HepG2 (cell line): ENCODE measurements around the gene TTYH2. TPM values are rescaled to one million over a fixed set of nuclear protein-coding genes. Genes with fewer than 3 reads are reported as not detected.

ENCODE experiments used
- AGO2 ChIP-seq: fragments of 200-400 bp; formaldehyde crosslinking; optimal IDR thresholded peaks from 2 replicates; pipeline ENCODE3; 2017; ENCODE audit warnings: mild to moderate bottlenecking, low read depth, low read length, moderate library complexity
- AKAP8 ChIP-seq: sonication (generic); formaldehyde crosslinking; IDR thresholded peaks from 2 replicates; pipeline ENCODE4 v1.5.1; 2020; ENCODE audit warnings: mild to moderate bottlenecking, missing genetic modification reagents
- CHD2 ChIP-seq: IDR thresholded peaks from 2 replicates; pipeline ENCODE4 v1.6.1; 2011; ENCODE audit warnings: low read depth, low read length, improper control_type of control experiment
- ISL2 ChIP-seq: sonication (generic); formaldehyde crosslinking; IDR thresholded peaks from 2 replicates; pipeline ENCODE4 v1.5.0; 2020; ENCODE audit warnings: missing genetic modification reagents
- KAT7 ChIP-seq: IDR thresholded peaks from 2 replicates; pipeline ENCODE4 v1.6.1; 2018; ENCODE audit warnings: borderline replicate concordance, missing compliant biosample characterization
- KDM1A ChIP-seq: IDR thresholded peaks from 2 replicates; pipeline ENCODE4 v1.6.1; 2016; ENCODE audit warnings: missing compliant biosample characterization
- KLF15 ChIP-seq: sonication (generic); formaldehyde crosslinking; IDR thresholded peaks from 2 replicates; pipeline ENCODE4 v1.8.1; 2023; ENCODE audit warnings: borderline replicate concordance, mild to moderate bottlenecking, inconsistent platforms, missing genetic modification reagents, mixed read lengths
- MEIS2 ChIP-seq: sonication (generic); formaldehyde crosslinking; IDR thresholded peaks from 2 replicates; pipeline ENCODE4 v1.9.0; 2021; ENCODE audit warnings: mild to moderate bottlenecking, missing genetic modification reagents
- PLRG1 ChIP-seq: fragments of 450-650 bp; conservative IDR thresholded peaks from 2 replicates; pipeline ENCODE4 v1.6.1; 2016
- POLR2G ChIP-seq: fragments of 200-400 bp; formaldehyde crosslinking; IDR thresholded peaks from 2 replicates; pipeline ENCODE4 v1.6.1; 2018; ENCODE audit warnings: mild to moderate bottlenecking, low read depth, low read length, moderate library complexity
- RBFOX2 ChIP-seq: fragments of 200-400 bp; formaldehyde crosslinking; IDR thresholded peaks from 2 replicates; pipeline ENCODE4 v1.6.1; 2017; ENCODE audit warnings: low read depth, mild to moderate bottlenecking, low read length
- RCOR2 ChIP-seq: IDR thresholded peaks from 2 replicates; pipeline ENCODE4 v1.6.1; 2016; ENCODE audit warnings: missing biosample characterization, missing genetic modification reagents
- REL ChIP-seq: sonication (generic); formaldehyde crosslinking; conservative IDR thresholded peaks from 2 replicates; pipeline ENCODE4 v1.8.0; 2022; ENCODE audit warnings: mild to moderate bottlenecking, missing genetic modification reagents, moderate library complexity
- ZBTB38 ChIP-seq: sonication (generic); formaldehyde crosslinking; IDR thresholded peaks from 2 replicates; pipeline ENCODE4 v1.5.1; 2020; ENCODE audit warnings: mild to moderate bottlenecking, missing genetic modification reagents
- ZFAT ChIP-seq: sonication (generic); formaldehyde crosslinking; conservative IDR thresholded peaks from 2 replicates; pipeline ENCODE4 v1.8.1; 2023; ENCODE audit warnings: missing genetic modification reagents, inconsistent platforms
- ZNF468 ChIP-seq: sonication (generic); formaldehyde crosslinking; IDR thresholded peaks from 2 replicates; pipeline ENCODE4 v1.8.0; 2022; ENCODE audit warnings: mild to moderate bottlenecking, moderate library complexity, missing genetic modification reagents
- ZNF546 ChIP-seq: sonication (generic); formaldehyde crosslinking; conservative IDR thresholded peaks from 2 replicates; pipeline ENCODE4 v1.8.1; 2023; ENCODE audit warnings: mild to moderate bottlenecking, missing genetic modification reagents
- ZNF605 ChIP-seq: sonication (generic); formaldehyde crosslinking; IDR thresholded peaks from 2 replicates; pipeline ENCODE4 v1.8.0; 2022; ENCODE audit warnings: mild to moderate bottlenecking, missing genetic modification reagents
- ZNF83 ChIP-seq: sonication (generic); formaldehyde crosslinking; IDR thresholded peaks from 2 replicates; pipeline ENCODE4 v1.4.0; 2020; ENCODE audit warnings: missing genetic modification reagents, mild to moderate bottlenecking, borderline replicate concordance
- polyA plus RNA-seq, 8 experiments: library from polyadenylated mRNA; depleted of rRNA in 3 of 8; stranded (reverse) in 7 of 8; unstranded in 1 of 8; fragments of >200 nt; fragmentation: Illumina TruSeq in 4 of 8; extraction: Trizol in 4 of 8; gene quantifications; 2 replicates each; pipeline versions ENCODE4 v1.2.1 to v1.2.3, GENCODE V29; 2011 to 2016; ENCODE audit warnings: low read depth in 4 of 8, missing spikeins in 1 of 8, mixed read lengths in 1 of 8; ENCODE audit not compliant: insufficient read depth in 1 of 8
- total RNA-seq, 5 experiments: library from RNA; depleted of rRNA; stranded (reverse); fragments of >200 nt; fragmentation: Illumina TruSeq; extraction: Trizol; gene quantifications; 2 replicates each; pipeline ENCODE4 v1.2.3, GENCODE V29; 2016; ENCODE audit warnings: low read depth in 1 of 5
- TF ChIP-seq, protein P1 (sequence below): sonication (generic); formaldehyde crosslinking; IDR thresholded peaks from 2 replicates; pipeline ENCODE4 v1.4.0; 2020; ENCODE audit warnings: missing genetic modification reagents
- TF ChIP-seq, protein P2 (sequence below): sonication (generic); formaldehyde crosslinking; IDR thresholded peaks from 2 replicates; pipeline ENCODE4 v1.4.0; 2020; ENCODE audit warnings: missing genetic modification reagents
- TF ChIP-seq, protein P3 (sequence below): sonication (generic); formaldehyde crosslinking; IDR thresholded peaks from 2 replicates; pipeline ENCODE4 v1.5.0; 2020; ENCODE audit warnings: missing genetic modification reagents
- TF ChIP-seq, protein P4 (sequence below): sonication (generic); formaldehyde crosslinking; IDR thresholded peaks from 2 replicates; pipeline ENCODE4 v1.4.0; 2020; ENCODE audit warnings: low read depth, mild to moderate bottlenecking, missing genetic modification reagents
- TF ChIP-seq, protein P5 (sequence below): IDR thresholded peaks from 2 replicates; pipeline ENCODE4 v1.6.1; 2016; ENCODE audit warnings: mild to moderate bottlenecking

Gene TTYH2
- total and polyA plus RNA-seq, 2 of the 13 experiments (the other 11 are each of a cell fraction or from before 2014, with no cell fraction given) = 0.77 to 0.96 TPM

DNA sequence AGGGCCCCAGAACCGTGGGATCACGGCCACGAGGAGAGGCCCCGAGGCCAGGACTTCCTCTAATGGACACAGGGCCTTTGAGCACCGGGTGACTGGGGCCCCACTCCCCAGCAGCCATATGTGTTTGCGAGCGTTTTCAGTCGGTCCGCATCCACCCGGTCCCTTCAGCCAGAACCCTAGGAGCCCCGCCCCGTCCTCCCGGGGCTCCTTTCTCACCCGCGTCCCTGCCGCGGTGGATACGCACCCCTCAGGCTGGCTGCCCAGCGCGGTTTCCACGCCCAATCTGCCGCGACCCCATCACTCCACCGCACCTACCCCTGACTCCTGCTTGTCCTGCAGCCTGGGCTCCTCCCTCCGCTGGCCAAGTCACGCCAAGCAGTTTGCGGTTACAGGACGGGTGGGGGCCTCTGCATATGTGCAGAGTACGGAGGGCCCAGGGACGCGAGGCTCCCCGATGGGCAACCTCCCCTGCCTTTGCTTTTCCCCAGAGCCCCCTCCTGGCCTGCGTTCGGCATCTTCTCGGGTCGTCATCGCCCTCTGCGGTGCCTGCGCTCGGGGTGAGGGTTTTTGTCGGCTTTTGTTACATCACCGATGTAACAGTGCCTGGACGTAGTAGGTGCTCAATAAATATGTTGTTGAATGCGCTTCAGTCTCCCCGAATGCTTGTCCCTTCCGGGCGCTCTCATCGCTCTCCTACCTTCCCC lies 1.0 kb upstream of the TTYH2 start (continued):
- TF ChIP-seq, protein P1, sequence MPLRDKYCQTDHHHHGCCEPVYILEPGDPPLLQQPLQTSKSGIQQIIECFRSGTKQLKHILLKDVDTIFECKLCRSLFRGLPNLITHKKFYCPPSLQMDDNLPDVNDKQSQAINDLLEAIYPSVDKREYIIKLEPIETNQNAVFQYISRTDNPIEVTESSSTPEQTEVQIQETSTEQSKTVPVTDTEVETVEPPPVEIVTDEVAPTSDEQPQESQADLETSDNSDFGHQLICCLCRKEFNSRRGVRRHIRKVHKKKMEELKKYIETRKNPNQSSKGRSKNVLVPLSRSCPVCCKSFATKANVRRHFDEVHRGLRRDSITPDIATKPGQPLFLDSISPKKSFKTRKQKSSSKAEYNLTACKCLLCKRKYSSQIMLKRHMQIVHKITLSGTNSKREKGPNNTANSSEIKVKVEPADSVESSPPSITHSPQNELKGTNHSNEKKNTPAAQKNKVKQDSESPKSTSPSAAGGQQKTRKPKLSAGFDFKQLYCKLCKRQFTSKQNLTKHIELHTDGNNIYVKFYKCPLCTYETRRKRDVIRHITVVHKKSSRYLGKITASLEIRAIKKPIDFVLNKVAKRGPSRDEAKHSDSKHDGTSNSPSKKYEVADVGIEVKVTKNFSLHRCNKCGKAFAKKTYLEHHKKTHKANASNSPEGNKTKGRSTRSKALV (CRISPR knock-in tag) = no peak
- no peak for TF ChIP-seq ZNF546
- TF ChIP-seq ISL2 (CRISPR knock-in tag) = no peak
- TF ChIP-seq KLF15 (CRISPR knock-in tag) = no peak
- TF ChIP-seq ZBTB38 (CRISPR knock-in tag) = 0 out of 2 replicates have a peak, but pooled peaks have one; percentile 13
- TF ChIP-seq ZNF605 = no peak
- TF ChIP-seq KAT7 (CRISPR knock-in tag) = no peak
- TF ChIP-seq AGO2 = peak; percentile 96
- 0 out of 2 replicates have a peak, but pooled peaks have one; percentile 46 for TF ChIP-seq POLR2G
- TF ChIP-seq RBFOX2 = peak; percentile 8; the same call in 1 of the 2 replicates
- 0 out of 2 replicates have a peak, but pooled peaks have one; percentile 14 for TF ChIP-seq AKAP8 (CRISPR knock-in tag)
- TF ChIP-seq ZFAT (CRISPR knock-in tag) = no peak
- no peak for TF ChIP-seq KDM1A (CRISPR knock-in tag)
- no peak for TF ChIP-seq RCOR2
- TF ChIP-seq CHD2 = no peak
- TF ChIP-seq, protein P2, sequence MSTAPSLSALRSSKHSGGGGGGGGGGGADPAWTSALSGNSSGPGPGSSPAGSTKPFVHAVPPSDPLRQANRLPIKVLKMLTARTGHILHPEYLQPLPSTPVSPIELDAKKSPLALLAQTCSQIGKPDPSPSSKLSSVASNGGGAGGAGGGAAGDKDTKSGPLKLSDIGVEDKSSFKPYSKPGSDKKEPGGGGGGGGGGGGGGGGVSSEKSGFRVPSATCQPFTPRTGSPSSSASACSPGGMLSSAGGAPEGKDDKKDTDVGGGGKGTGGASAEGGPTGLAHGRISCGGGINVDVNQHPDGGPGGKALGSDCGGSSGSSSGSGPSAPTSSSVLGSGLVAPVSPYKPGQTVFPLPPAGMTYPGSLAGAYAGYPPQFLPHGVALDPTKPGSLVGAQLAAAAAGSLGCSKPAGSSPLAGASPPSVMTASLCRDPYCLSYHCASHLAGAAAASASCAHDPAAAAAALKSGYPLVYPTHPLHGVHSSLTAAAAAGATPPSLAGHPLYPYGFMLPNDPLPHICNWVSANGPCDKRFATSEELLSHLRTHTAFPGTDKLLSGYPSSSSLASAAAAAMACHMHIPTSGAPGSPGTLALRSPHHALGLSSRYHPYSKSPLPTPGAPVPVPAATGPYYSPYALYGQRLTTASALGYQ = no peak
- TF ChIP-seq, protein P3, sequence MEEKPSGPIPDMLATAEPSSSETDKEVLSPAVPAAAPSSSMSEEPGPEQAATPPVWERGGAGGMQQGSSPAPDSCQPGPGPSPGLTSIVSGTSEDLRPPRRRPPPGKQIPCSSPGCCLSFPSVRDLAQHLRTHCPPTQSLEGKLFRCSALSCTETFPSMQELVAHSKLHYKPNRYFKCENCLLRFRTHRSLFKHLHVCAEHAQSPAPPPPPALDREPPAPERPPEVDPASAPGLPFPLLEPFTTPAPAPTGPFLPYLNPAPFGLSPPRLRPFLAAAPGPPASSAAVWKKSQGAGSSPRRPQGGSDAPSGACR (CRISPR knock-in tag) = no peak
- TF ChIP-seq REL (CRISPR knock-in tag) = 0 out of 2 replicates have a peak, but pooled peaks have one; percentile 22
- TF ChIP-seq MEIS2 = no peak
- TF ChIP-seq, protein P4, sequence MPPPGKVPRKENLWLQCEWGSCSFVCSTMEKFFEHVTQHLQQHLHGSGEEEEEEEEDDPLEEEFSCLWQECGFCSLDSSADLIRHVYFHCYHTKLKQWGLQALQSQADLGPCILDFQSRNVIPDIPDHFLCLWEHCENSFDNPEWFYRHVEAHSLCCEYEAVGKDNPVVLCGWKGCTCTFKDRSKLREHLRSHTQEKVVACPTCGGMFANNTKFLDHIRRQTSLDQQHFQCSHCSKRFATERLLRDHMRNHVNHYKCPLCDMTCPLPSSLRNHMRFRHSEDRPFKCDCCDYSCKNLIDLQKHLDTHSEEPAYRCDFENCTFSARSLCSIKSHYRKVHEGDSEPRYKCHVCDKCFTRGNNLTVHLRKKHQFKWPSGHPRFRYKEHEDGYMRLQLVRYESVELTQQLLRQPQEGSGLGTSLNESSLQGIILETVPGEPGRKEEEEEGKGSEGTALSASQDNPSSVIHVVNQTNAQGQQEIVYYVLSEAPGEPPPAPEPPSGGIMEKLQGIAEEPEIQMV (CRISPR knock-in tag) = no peak
- TF ChIP-seq, protein P5, sequence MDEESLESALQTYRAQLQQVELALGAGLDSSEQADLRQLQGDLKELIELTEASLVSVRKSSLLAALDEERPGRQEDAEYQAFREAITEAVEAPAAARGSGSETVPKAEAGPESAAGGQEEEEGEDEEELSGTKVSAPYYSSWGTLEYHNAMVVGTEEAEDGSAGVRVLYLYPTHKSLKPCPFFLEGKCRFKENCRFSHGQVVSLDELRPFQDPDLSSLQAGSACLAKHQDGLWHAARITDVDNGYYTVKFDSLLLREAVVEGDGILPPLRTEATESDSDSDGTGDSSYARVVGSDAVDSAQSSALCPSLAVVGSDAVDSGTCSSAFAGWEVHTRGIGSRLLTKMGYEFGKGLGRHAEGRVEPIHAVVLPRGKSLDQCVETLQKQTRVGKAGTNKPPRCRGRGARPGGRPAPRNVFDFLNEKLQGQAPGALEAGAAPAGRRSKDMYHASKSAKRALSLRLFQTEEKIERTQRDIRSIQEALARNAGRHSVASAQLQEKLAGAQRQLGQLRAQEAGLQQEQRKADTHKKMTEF = no peak
- no peak for TF ChIP-seq PLRG1
- no peak for TF ChIP-seq ZNF83
- no peak for TF ChIP-seq ZNF468 (CRISPR knock-in tag)
